Neural cell (in vitro differentiated cells): ENCODE measurements around the gene TMEM255B. TPM values are rescaled to one million over a fixed set of nuclear protein-coding genes. Genes with fewer than 3 reads are reported as not detected.

Experiments used
- H2AFZ ChIP-seq: fragments of 200-600, 300-800 bp; sonication (generic), shearing (Covaris generic); 2 replicates; pipeline ENCODE4 v1.6.0; 2014; ENCODE audit warnings: low read depth, mild to moderate bottlenecking, antibody characterized with exemption, low read length, moderate library complexity
- H3F3A ChIP-seq: fragments of 200-600 bp; shearing (Covaris generic); 2 replicates; pipeline ENCODE4 v1.6.1; 2016; ENCODE audit warnings: mild to moderate bottlenecking, moderate library complexity, mixed read lengths, antibody characterized with exemption, low read length; ENCODE audit not compliant: insufficient read depth, poor library complexity, severe bottlenecking
- H3K27ac ChIP-seq: fragments of 200-600, 300-800 bp; sonication (generic), shearing (Covaris generic); 2 replicates; pipeline ENCODE4 v1.5.1; 2014; ENCODE audit warnings: mild to moderate bottlenecking, low read length, moderate library complexity
- H3K27me3 ChIP-seq: fragments of 300-800, 200-600 bp; sonication (generic), shearing (Covaris generic); 2 replicates; pipeline ENCODE4 v1.6.0; 2014; ENCODE audit warnings: mild to moderate bottlenecking, low read depth, low read length, moderate library complexity; ENCODE audit not compliant: insufficient read depth
- H3K36me3 ChIP-seq: fragments of 300-800, 200-600 bp; sonication (generic), shearing (Covaris generic); 2 replicates; pipeline ENCODE4 v1.5.1; 2014; ENCODE audit warnings: mild to moderate bottlenecking, antibody characterized with exemption, low read length, moderate library complexity; ENCODE audit not compliant: insufficient read depth
- H3K4me2 ChIP-seq: fragments of 300-800, 200-600 bp; sonication (generic), shearing (Covaris generic); 2 replicates; pipeline ENCODE4 v1.6.0; 2014; ENCODE audit warnings: mild to moderate bottlenecking, low read length
- H3K4me3 ChIP-seq: fragments of 300-800, 200-600 bp; sonication (generic), shearing (Covaris generic); 2 replicates; pipeline ENCODE4 v1.5.1; 2014; ENCODE audit warnings: mild to moderate bottlenecking, low read length, moderate library complexity
- H3K79me2 ChIP-seq: fragments of 200-600 bp; shearing (Covaris generic); replicated peaks from 2 replicates; pipeline ENCODE4 v1.6.0; 2014; ENCODE audit warnings: mild to moderate bottlenecking, low read length, moderate library complexity; ENCODE audit not compliant: insufficient read depth
- H3K9ac ChIP-seq: fragments of 300-800, 200-600 bp; sonication (generic), shearing (Covaris generic); 2 replicates; pipeline ENCODE4 v1.6.1; 2016; ENCODE audit warnings: mild to moderate bottlenecking, low read length, mixed read lengths
- H3K9me2 ChIP-seq: fragments of 200-600 bp; shearing (Covaris generic); 2 replicates; pipeline ENCODE4 v1.6.1; 2016; ENCODE audit warnings: mild to moderate bottlenecking, low read length, mixed read lengths; ENCODE audit not compliant: insufficient read depth
- H3K9me3 ChIP-seq: fragments of 200-600, 300-800 bp; sonication (generic), shearing (Covaris generic); 2 replicates; pipeline ENCODE4 v1.6.1; 2016; ENCODE audit warnings: mild to moderate bottlenecking, mixed run types, low read length, moderate library complexity, mixed read lengths
- H4K20me1 ChIP-seq: fragments of 200-600 bp; shearing (Covaris generic); 2 replicates; pipeline ENCODE4 v1.6.1; 2016; ENCODE audit warnings: mild to moderate bottlenecking, mixed run types; ENCODE audit not compliant: insufficient read depth
- CTCF ChIP-seq: fragments of 450-650 bp; IDR thresholded peaks from 2 replicates; pipeline ENCODE4 v1.5.1; 2014; ENCODE audit warnings: antibody characterized with exemption, mild to moderate bottlenecking, moderate library complexity; ENCODE audit not compliant: poor library complexity, severe bottlenecking
- EP300 ChIP-seq: fragments of 450-650 bp; conservative IDR thresholded peaks from 2 replicates; pipeline ENCODE4 v1.6.1; 2014; ENCODE audit warnings: antibody characterized with exemption, mild to moderate bottlenecking, moderate library complexity; ENCODE audit not compliant: poor library complexity, severe bottlenecking
- EZH2 ChIP-seq: fragments of 200-600, 300-800 bp; shearing (Covaris generic), sonication (generic); IDR thresholded peaks from 2 replicates; pipeline ENCODE4 v1.6.1; 2014; ENCODE audit warnings: antibody characterized with exemption, low read length, borderline replicate concordance, mild to moderate bottlenecking; ENCODE audit not compliant: insufficient read depth, poor library complexity, severe bottlenecking
- MXI1 ChIP-seq: fragments of 450-650 bp; conservative IDR thresholded peaks from 2 replicates; pipeline ENCODE4 v1.6.1; 2014; ENCODE audit warnings: antibody characterized with exemption, mild to moderate bottlenecking; ENCODE audit not compliant: poor library complexity, severe bottlenecking
- POLR2AphosphoS5 ChIP-seq: IDR thresholded peaks from 2 replicates; pipeline ENCODE4 v1.6.1; 2012
- RAD21 ChIP-seq: fragments of 450-650 bp; conservative IDR thresholded peaks from 2 replicates; pipeline ENCODE4 v1.6.1; 2014; ENCODE audit warnings: antibody characterized with exemption, mild to moderate bottlenecking, moderate library complexity
- SMC3 ChIP-seq: fragments of 450-650 bp; conservative IDR thresholded peaks from 2 replicates; pipeline ENCODE4 v1.6.1; 2014; ENCODE audit warnings: antibody characterized with exemption, mild to moderate bottlenecking, moderate library complexity; ENCODE audit not compliant: poor library complexity
- TAF1 ChIP-seq: IDR thresholded peaks from 2 replicates; pipeline ENCODE4 v1.6.1; 2012; ENCODE audit warnings: low read depth
- polyA minus RNA-seq: library from RNA; depleted of rRNA, polyadenylated mRNA; stranded (reverse); fragments of >200 nt; gene quantifications from 2 replicates; pipeline ENCODE4 v1.2.3, GENCODE V29; 2014
- polyA plus RNA-seq: library from polyadenylated mRNA; depleted of rRNA; stranded (reverse); fragments of >200 nt; gene quantifications from 2 replicates; pipeline ENCODE4 v1.2.3, GENCODE V29; 2014
- TF ChIP-seq, protein P1 (sequence below): IDR thresholded peaks from 2 replicates; pipeline ENCODE4 v1.6.1; 2012; ENCODE audit warnings: borderline replicate concordance

TMEM255B gene
- polyA plus RNA-seq (0.12 TPM in 1 of 2 replicates, not detected in the other), polyA minus RNA-seq (not detected in 2 replicates)

- H4K20me1 ChIP-seq: no peaks in the 10 kb centered on the region
- H3K4me3 ChIP-seq: peak within 1 kb of the TSS; percentile 75
- no peaks in the 10 kb centered on the region for H3K79me2 ChIP-seq
- H3F3A ChIP-seq: peaks cover 6% of the 10 kb centered on the region
- H3K36me3 ChIP-seq: no peaks in the 10 kb centered on the region
- H3K4me2 ChIP-seq: peak within 1 kb of the TSS; percentile 85
- H2AFZ ChIP-seq: peak within 1 kb of the TSS; percentile 43
- no peaks in the 10 kb centered on the region for H3K9me2 ChIP-seq
- TF ChIP-seq RAD21 (peak; percentile 8), CTCF (peak; percentile 27), TAF1 (no peak), SMC3 (no peak), POLR2AphosphoS5 (peak; percentile 15), MXI1 (peak; percentile 7)
- TF ChIP-seq, protein P1, sequence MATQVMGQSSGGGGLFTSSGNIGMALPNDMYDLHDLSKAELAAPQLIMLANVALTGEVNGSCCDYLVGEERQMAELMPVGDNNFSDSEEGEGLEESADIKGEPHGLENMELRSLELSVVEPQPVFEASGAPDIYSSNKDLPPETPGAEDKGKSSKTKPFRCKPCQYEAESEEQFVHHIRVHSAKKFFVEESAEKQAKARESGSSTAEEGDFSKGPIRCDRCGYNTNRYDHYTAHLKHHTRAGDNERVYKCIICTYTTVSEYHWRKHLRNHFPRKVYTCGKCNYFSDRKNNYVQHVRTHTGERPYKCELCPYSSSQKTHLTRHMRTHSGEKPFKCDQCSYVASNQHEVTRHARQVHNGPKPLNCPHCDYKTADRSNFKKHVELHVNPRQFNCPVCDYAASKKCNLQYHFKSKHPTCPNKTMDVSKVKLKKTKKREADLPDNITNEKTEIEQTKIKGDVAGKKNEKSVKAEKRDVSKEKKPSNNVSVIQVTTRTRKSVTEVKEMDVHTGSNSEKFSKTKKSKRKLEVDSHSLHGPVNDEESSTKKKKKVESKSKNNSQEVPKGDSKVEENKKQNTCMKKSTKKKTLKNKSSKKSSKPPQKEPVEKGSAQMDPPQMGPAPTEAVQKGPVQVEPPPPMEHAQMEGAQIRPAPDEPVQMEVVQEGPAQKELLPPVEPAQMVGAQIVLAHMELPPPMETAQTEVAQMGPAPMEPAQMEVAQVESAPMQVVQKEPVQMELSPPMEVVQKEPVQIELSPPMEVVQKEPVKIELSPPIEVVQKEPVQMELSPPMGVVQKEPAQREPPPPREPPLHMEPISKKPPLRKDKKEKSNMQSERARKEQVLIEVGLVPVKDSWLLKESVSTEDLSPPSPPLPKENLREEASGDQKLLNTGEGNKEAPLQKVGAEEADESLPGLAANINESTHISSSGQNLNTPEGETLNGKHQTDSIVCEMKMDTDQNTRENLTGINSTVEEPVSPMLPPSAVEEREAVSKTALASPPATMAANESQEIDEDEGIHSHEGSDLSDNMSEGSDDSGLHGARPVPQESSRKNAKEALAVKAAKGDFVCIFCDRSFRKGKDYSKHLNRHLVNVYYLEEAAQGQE: no peak
- H3K27ac ChIP-seq: no peak within 1 kb of the TSS
- H3K27me3 ChIP-seq: peaks cover 34% of the 10 kb centered on the region
- no peaks in the 10 kb centered on the region for H3K9me3 ChIP-seq
- peak within 1 kb of the TSS; percentile 53 for H3K9ac ChIP-seq
Observed at GRCh38 chr13:113758651-113759524, at the start of gene TMEM255B. Gene TMEM255B, plus strand, starts transcription at chr13:113759226. Its CDS starts 44 bp downstream, at chr13:113759270.

- Histone ChIP-seq H3K4me2 (no peak overlapping the region), H2AFZ (no peak overlapping the region), H3F3A (no peaks in the 10 kb centered on the region), H3K9me2 (no peaks in the 10 kb centered on the region), H3K9me3 (no peaks in the 10 kb centered on the region), H3K27ac (no peak overlapping the region), H3K4me3 (no peak overlapping the region), H4K20me1 (no peaks in the 10 kb centered on the region), H3K79me2 (no peaks in the 10 kb centered on the region), H3K36me3 (no peaks in the 10 kb centered on the region), H3K27me3 (no peaks in the 10 kb centered on the region), H3K9ac (no peak overlapping the region)
- TF ChIP-seq SMC3: no peak
- TF ChIP-seq, protein P1: no peak
- TF ChIP-seq TAF1: no peak
- TF ChIP-seq MXI1: no peak
- TF ChIP-seq CTCF: no peak
- no peak for TF ChIP-seq EZH2
- no peak for TF ChIP-seq POLR2AphosphoS5
- TF ChIP-seq RAD21: no peak
- TF ChIP-seq EP300: no peak
Observed at GRCh38 chr13:113722921-113723320, 36.1 kb upstream of the TMEM255B start.
